ENCODE data around the gene STK31. TPM values are rescaled to one million over a fixed set of nuclear protein-coding genes. Genes with fewer than 3 reads are reported as not detected.
A peak's percentile ranks its signal among the peaks of the same experiment; 100 is the strongest.
"Not testable (repeated sequence)": the region's sequence is repeated elsewhere in the genome, so short reads cannot be mapped to it uniquely, and the experiment has no call there.

The STK31 gene
- total RNA-seq, 1 donor from 2014 or later: 13.5 TPM

DNA sequence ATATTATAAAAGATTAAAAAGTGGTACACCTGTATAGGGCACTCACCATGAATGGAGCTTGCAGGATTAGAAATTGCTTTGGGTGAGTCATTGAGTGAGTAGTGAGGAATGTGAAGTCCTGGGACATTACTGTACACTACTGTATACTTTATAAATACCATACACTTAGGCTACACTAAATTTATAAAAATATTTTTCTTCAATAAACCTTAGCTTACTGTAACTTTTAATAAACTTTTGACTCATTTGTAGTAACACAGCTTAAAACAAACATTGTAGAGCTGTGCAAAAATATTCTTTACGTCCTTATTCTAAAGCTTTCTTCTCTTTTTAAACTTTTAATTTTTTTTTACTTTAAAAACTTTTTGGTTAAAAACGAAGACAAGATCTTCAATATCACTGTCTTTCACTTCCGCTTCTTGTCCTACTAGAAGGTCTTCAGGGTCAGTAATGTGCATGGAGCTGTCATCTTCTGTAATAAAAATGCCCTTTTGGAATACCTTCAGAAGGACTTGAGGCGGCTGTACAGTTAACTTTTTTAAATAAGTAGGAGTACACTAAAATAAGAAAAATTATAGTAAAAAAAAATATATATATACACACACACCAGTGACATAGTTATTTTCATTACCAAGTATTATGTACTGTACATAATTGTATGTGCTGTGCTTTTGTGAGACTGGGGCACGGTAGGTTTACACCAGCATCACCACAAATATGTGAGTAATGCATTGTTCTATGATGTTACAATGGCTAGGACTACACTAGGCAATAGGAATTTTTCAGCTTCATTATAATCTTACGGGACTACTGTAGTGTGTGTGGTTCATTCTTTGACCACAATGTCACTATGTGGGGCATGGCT, 3.5 kb downstream of the STK31 start:
- DNase-seq (ENCODE audit: low spot score in 2 of 2): no peak

DNA sequence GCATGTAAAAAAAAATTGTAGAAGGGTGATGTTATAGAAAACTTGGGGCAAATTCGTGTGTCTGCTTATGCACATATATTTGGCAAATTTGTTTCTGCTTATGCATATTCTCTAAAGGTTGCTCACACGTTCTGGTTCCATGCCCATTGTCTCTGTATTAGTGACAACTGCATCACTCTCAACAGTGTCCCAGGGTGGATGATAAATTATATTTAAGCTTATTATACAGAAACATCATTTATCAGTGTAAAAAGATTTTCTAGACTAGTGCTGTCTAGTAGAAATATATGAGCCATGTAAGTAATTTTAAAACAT, 4.1 kb downstream of the STK31 start:
- DNase-seq (ENCODE audit: low spot score in 2 of 2) (no peak), FAIRE-seq (no peak)

More for the DNA sequence above, 3.5 kb downstream of the STK31 start:
- FAIRE-seq: no peak

DNA sequence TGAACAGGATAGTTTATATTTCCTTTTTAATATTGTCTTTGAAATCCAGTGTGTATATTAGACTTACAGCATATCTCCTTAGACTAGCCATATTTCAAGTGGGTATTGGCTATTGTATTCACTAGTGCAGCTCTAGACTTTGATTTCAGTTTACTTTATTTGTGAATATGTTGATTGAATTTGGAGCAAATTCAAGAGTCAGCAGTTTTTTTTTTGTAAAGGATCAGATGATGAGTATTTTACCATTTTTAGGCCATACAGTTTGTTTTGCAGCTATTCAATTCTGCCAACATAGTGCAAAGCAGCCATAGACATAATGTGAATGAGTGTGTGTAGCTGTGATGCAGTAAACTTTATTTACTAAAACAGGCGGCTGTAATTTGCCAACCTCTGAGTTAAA, 4.6 kb downstream of the STK31 start:
- FAIRE-seq (no peak), DNase-seq (ENCODE audit: low spot score in 2 of 2) (no peak)

DNA sequence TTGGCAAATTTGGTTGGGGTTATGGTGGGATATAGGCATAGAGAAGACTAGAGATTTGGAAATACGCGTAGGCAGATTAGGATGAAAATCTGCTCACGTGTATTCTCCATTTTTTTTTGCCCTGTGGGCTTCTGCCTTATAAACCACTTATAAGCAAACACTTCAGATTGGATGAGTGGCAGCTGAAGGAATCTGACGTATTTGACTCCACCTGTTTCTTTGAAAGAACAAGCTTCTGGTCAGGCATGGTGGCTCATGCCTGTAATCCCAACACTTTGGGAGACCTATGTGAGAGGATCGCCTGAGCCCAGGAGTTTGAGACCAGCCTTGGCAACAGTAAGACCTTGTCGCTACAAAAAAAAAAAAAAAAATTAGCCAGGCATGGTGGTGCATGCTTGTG, 5.1 kb downstream of the STK31 start:
- FAIRE-seq (no peak), DNase-seq (ENCODE audit: low spot score in 2 of 2) (no peak)

DNA sequence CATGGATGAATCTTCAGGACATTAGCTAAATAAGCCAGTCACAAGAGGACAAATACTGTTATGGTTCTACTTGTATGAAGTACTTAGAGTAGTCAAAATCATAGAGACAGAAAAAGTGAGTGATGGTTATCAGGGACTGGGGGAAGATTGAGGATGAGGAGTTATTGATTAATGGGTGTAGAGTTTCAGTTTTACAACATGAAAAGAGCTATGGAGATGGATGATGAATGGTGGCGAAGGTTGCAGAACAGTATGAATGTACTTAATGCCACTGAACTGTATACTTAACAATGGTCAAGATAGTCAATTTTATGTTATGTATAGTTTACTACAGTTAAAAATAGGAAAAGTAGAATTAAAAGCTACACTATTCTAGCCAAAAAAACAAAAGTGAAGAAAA, 7.8 kb downstream of the STK31 start:
- FAIRE-seq (no peak), DNase-seq (ENCODE audit: low spot score in 2 of 2) (no peak)

DNA sequence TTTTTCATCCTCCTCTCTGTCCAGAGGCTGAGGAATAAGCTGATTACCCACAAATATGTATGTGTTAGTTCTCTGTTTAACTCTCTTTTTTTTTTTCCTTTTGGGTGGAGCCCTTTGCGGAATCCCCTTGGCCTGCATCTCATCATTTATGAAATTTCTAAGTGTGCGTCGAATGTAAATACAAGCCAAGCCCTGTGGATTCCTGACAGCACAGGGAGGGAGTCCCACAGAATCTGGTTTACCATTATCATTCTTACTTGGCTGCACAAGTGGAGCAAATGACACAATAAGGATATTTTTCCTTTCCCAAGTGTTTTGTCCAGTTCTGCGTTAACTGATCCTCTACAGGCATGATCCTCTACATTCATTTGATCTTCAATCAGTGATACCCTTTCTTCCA, 11.4 kb downstream of the STK31 start:
- FAIRE-seq (no peak), DNase-seq (ENCODE audit: low spot score in 2 of 2) (no peak)

DNA sequence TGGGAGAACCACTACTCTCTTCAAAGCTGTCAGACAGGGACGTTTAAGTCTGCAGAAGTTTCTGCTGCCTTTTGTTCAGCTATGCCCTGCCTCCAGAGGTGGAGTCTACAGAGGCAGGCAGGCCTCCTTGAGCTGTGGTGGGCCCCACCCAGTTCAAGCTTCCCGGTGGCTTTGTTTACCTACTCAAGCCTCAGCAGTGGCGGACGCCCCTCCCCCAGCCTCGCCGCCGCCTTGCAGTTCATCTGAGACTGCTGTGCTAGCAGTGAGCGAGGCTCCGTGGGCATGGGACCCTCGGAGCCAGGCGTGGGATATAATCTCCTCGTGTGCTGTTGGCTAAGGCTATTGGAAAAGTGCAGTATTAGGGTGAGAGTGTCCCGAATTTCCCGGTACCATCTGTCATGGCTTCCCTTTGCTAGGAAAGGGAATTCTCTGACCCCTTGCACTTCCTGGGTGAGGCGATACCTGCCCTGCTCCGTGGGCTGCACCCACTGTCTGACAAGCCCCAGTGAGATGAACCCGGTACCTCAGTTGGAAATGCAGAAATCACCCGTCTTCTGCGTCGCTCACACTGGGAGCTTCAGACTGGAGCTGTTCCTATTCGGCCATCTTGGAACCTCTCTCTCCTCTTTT, 12.7 kb downstream of the STK31 start:
- not testable (repeated sequence) for DNase-seq (ENCODE audit: low spot score in 2 of 2); FAIRE-seq

DNA sequence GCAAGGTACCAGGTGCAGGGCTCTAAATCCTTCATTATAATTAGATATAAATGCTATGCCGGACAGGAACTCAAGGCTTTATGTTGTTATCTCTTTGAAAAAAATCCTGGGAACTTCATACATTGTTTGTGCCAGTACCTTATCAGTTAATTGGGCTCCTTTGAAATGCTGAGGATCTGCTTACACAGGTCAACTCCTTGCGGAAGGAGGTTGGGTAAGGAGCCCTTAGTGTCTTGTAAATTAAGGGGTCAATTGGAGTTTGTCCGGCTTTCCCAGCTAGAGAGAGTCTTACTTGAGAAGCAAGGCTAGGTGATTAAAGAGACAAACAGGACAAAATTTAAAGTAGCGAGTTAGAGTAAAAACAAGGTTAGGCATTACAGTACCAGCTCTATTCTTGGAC, 14.1 kb downstream of the STK31 start:
- FAIRE-seq; DNase-seq (ENCODE audit: low spot score in 2 of 2): not testable (repeated sequence)

DNA sequence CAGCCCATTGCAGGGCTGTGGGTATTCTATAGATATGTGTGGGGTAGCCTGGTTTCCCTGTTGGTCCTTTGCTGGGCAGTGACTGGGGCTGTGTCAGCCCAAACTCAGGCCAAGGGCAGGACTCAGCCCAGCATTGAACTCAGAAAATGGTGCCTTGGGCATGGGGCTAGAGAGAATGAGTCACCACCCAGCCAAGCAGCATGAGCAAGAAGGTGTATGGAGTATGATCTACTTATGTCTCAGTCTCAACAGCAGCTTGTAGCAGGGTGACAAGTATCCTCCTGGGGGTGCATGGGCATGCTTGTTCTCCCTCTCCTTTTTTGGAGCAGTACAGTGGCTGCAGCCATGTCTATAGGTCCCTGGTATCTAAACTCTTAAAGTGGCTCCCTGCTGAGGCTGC, 32.0 kb downstream of the STK31 start:
- FAIRE-seq (no peak), DNase-seq (ENCODE audit: low spot score in 2 of 2) (no peak)

DNA sequence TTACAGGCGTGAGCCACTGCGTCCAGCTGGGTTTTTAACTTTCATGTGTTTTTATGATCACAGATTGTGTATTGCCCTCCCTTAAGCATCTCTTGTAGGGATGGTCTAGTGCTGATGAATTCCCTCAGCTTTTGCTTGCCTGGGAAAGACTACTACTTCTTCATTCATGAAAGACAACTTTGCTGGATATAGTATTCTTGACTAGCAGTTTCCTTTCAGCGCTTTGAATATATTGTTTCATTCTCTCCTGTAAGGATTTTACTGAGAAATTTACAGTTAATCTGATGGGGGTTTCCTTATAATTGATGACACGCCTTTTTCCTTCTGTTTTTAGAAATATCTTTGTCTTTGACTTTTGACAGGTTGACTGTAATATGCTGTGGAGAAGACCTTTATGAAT, 33.2 kb downstream of the STK31 start:
- DNase-seq (ENCODE audit: low spot score in 2 of 2) (no peak), FAIRE-seq (no peak)

DNA sequence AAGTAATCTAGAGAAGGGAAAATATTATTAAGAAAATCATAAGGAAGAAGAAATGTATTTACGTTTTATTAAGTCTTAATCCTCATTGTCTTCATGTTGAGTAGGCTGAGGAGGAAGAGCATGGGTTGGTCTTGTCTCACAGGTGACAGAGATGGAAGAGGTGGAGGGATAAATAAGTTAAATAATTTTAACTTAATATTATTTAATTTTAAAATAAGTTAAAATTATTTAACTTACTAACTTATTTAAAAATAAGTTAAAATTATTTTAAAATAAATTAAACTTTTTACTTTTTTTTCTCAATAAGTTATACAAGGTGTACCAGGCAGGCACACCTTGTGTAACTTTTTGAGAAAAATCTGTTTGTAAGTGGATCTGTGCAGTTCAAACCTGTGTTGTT, 36.6 kb downstream of the STK31 start:
- FAIRE-seq: peak; percentile 65

DNA sequence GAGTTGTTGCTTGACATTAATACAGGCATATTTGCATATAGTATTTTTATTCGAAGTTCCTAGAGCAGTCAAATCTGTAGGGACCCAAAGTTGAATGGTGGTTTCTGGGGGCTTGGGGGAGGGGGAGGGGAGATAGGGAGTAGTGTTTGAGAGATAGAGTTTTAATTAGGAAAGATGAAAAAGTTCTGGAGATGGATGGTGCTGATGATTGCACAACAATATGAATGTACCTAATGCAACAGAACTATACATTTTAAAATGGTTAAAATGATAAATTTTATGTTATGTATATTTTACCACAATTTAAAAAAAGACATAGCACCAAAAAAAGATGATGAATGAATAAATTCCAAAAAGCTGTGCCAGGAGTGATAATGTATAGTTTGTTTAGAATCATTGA, 41.8 kb downstream of the STK31 start:
- DNase-seq (ENCODE audit: low spot score in 2 of 2) (no peak), FAIRE-seq (no peak)

More for the DNA sequence above, 36.6 kb downstream of the STK31 start:
- DNase-seq (ENCODE audit: low spot score in 2 of 2): no peak

DNA sequence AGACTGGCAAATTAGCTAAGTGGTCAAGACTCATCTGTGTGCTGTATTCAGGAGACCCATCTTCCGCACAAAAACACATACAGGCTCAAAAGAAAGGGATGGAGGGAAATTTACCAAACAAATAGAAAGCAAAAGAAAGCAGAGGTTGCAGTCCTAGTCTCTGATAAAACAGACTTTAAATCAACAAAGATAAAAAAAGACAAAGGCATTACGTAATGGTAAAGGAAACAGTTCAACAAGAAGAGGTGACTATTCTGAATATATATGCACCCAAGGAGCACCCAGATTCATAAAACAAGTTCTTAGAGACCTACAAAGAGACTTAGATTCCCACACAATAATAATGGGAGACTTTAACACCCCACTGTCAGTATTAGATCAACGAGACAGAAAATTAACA, 48.8 kb downstream of the STK31 start:
- FAIRE-seq; DNase-seq (ENCODE audit: low spot score in 2 of 2): not testable (repeated sequence)

DNA sequence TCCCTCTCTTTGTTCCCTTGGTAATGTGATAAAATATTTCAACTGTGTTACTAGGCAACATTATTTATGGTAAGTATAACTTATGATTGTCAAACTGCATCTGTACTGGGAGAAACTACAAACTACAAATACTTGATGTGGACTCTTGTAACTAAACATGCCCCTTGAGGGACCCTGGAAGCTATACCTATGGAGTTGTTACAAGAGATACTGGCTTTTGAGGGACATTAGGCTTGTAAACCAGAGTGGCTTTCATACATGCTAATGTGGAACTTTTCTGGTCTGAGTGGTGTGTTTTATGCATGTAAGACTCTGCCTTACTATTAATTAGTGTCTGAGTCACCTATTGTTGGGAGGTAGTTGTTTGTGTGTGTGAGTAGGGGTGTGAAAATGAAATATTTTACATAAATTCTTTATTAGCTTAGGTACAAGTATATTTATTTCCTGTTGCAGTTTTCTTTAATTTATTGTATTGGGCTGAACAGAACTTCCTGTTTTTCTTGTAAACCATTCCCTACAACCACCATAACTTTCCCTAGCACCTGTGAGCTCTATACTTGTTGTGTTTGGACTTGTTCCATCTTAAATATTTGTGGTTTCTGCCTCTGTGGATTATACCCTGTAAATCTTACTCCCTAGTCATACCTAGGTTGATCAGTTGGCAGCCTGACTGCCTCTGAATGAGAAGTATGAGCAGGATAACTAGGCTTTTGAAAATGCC, 49.8 kb downstream of the STK31 start:
- DNase-seq (ENCODE audit: low spot score in 2 of 2): no peak
- FAIRE-seq: no peak

DNA sequence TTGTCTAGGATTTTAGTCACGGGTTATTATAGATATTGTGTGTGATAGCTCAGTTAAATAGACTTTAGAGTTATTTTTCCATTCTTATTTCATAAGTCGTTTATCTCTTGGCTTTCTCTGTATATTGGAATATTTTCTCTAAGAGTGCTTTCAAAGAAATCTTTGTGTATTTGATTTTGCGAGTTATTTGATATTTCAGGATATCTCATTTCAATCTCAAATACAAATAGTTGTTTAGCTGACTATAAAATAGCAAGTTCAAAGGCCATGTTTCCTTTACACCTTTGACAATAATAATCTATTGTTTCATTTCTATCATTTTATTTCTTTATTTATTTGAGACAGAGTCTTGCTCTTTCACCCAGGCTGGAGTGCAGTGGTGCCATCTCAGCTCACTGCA, 55.9 kb downstream of the STK31 start:
- DNase-seq (ENCODE audit: low spot score in 2 of 2) (no peak), FAIRE-seq (no peak)

DNA sequence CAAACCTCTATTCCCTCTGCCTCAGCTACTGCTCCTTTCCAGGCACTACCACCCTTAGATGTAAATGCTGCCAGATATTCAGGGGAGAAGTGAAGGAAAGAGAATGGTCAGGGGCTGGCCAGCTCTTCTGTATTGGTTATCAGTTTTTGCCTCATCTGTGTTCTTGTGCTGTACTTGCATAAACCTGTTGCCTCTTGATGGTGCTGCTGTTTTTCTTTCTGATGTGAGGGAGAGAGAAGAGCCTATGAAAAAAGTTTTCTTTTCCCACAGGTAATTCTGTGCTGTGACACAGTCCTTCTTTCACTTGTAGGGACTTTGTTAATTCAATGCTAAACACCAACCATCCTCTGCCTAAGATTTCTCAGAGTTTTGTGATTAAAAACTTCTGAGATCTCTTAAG, 57.5 kb downstream of the STK31 start:
- DNase-seq (ENCODE audit: low spot score in 2 of 2) (no peak), FAIRE-seq (no peak)

DNA sequence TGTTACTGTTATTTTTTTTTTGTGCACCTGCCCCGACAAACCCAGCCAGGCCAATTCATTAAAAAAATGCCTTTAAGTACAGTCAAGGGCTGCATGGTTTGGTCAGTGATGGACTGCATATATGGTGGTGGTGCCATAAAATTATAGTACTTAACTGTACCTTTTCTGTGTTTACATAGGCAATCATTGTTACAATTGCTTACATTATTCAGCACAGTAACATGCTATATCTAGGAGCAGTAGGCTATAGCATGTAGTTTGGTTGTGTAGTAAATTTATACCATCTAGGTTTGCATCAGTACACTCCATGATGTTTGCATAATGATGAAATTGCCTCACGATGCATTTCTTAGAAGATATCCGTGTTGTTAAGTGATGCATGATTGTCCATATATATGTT, 58.0 kb downstream of the STK31 start:
- FAIRE-seq (no peak), DNase-seq (ENCODE audit: low spot score in 2 of 2) (no peak)

DNA sequence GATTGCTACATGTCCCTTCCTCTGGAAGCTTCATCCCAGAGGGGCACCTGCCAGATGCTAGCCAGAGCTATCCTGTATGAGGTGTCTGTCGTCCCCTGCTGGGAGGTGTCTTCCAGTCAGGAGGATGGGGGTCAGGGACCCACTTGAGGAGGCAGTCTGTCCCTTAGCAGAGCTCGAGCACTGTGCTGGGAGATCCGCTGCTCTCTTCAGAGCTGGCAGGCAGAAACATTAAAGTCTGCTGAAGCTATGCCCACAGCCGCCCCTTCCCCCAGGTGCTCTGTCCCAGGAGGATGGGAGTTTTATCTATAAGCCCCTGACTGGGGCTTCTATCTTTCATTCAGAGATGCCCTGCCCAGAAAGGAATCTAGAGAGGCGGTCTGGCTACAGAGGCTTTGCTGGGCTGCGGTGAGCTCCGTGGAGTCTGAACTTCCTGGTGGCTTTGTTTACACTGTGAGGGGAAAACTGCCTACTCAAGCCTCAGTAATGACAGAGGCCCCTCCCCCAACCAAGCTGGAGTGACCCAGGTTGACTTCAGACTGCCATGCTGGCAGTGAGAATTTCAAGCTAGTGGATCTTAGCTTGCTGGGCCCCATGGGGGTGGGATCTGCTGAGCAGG, 69.3 kb downstream of the STK31 start:
- FAIRE-seq; DNase-seq (ENCODE audit: low spot score in 2 of 2): not testable (repeated sequence)

DNA sequence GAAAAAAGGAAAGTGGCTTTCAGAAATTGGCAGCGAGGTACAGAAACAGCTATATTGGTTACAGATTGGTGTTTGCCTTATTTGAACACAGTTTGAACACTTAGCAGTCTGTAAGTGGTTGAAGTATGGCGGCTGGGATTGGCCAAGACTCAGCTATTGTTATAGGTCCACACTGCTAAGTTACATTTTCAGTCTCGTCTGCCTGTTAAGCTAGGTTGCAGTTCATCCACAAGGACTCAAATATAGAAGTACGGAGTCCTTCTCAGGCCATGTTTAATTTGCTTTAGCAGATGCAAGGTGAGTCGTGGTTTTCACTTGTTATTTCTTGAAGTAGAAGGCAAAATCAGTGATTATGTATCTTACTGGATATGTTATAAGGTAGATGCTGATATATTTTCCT, 73.1 kb downstream of the STK31 start:
- DNase-seq (ENCODE audit: low spot score in 2 of 2): no peak
- no peak for FAIRE-seq

DNA sequence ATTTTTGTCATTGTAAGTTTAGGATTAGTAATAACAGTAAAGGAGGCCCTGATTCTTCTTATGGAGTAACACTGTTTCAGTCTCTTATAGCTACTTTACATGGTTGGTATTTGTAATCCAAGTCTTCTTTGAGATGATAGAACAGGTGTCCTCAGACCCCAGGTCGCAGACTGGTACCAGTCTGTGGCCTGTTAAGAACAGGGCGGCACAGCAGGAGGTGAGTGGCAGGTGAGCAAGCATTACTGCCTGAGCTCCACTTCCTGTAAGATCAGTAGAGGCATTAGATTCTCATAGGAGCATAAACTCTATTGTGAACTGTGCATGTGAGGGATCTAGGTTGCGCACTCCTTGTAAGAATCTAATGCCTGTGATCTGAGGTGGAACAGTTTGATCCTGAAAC, 77.3 kb downstream of the STK31 start:
- FAIRE-seq (no peak), DNase-seq (ENCODE audit: low spot score in 2 of 2) (no peak)

DNA sequence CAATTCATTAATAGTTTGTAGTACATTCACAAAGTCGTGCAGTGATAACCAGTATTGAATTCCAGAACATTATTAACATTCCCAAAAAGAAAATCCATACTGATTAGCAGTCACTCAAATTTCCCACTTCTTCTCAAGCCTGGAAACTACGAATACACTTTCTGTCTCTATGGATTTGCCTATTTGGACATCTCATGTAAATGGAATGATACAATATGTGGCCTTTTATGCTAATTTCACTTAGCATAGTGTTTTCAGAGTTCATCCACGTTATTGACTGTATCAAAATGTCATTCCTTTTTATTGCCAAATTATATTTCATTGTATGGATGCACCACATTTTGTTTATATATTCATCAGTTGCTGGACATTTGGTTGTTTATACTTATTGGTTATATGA, 78.8 kb downstream of the STK31 start:
- DNase-seq (ENCODE audit: low spot score in 2 of 2) (no peak), FAIRE-seq (no peak)

All from frontal cortex (tissue), 4 donors.